ENCODE measurements around the gene CCL27.

GRCh38 chr9:34656992-34657391 lies 5.5 kb downstream of the CCL27 start:
- TF ChIP-seq POLR2AphosphoS5 (IDR thresholded peaks at IDR 0.05): no peak
- TF ChIP-seq, protein P1, sequence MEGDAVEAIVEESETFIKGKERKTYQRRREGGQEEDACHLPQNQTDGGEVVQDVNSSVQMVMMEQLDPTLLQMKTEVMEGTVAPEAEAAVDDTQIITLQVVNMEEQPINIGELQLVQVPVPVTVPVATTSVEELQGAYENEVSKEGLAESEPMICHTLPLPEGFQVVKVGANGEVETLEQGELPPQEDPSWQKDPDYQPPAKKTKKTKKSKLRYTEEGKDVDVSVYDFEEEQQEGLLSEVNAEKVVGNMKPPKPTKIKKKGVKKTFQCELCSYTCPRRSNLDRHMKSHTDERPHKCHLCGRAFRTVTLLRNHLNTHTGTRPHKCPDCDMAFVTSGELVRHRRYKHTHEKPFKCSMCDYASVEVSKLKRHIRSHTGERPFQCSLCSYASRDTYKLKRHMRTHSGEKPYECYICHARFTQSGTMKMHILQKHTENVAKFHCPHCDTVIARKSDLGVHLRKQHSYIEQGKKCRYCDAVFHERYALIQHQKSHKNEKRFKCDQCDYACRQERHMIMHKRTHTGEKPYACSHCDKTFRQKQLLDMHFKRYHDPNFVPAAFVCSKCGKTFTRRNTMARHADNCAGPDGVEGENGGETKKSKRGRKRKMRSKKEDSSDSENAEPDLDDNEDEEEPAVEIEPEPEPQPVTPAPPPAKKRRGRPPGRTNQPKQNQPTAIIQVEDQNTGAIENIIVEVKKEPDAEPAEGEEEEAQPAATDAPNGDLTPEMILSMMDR (IDR thresholded peaks at IDR 0.05): no peak
- TF ChIP-seq EP300 (IDR thresholded peaks at IDR 0.05): no peak
